ENCODE results near the gene VPS37D. TPM values are rescaled to one million over a fixed set of nuclear protein-coding genes. Genes with fewer than 3 reads are reported as not detected.

The VPS37D gene
- total RNA-seq, 1 experiment from 2014 or later = 0.85 TPM

DNA sequence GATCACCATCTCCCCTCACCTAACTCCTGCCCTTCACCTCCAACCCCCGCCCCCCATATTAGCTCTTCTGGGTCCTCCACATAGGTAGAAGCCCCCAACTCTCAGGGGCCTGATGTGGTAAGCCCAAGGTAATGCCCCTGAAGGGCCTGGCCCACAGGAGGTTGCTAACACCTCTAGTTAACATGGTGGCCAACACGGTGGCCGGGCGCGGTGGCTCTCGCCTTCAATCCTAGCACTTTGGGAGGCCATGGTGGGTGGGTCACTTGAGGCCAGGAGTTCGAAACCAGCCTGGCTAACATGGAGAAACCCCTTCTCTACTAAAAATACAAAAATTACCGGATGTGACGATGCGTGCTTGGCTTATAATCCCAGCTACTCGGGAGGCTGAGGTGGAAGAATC lies 42.4 kb upstream of the VPS37D start:
- no peak overlapping the region for H3K4me2 ChIP-seq (ENCODE audit: insufficient read depth, insufficient read length, low read length)
- no peak overlapping the region for H3K14ac ChIP-seq (ENCODE audit: insufficient read depth, low read length)
- no peak overlapping the region for H4K8ac ChIP-seq (replicated peaks; ENCODE audit: insufficient read length, low read depth, low read length)
- no peaks in the 10 kb centered on the region for H3K36me3 Mint-ChIP-seq (ENCODE audit: insufficient read depth in 1 of 3, low read depth in 3 of 3)
- H3K23ac ChIP-seq (ENCODE audit: insufficient read length, low read depth, low read length) = no peak overlapping the region
- peaks cover 15% of the 10 kb centered on the region for H3K23me2 ChIP-seq (ENCODE audit: insufficient read length, low read depth, low read length, poor library complexity, severe bottlenecking)
- H3K27ac Mint-ChIP-seq = peak overlapping the region in 1 of 3 experiments; percentile 76; a peak in 1 of 7 replicates
- no peaks in the 10 kb centered on the region for H3K9me3 ChIP-seq (ENCODE audit: control insufficient read depth, low read depth, low read length)
- TF ChIP-seq, protein P1, sequence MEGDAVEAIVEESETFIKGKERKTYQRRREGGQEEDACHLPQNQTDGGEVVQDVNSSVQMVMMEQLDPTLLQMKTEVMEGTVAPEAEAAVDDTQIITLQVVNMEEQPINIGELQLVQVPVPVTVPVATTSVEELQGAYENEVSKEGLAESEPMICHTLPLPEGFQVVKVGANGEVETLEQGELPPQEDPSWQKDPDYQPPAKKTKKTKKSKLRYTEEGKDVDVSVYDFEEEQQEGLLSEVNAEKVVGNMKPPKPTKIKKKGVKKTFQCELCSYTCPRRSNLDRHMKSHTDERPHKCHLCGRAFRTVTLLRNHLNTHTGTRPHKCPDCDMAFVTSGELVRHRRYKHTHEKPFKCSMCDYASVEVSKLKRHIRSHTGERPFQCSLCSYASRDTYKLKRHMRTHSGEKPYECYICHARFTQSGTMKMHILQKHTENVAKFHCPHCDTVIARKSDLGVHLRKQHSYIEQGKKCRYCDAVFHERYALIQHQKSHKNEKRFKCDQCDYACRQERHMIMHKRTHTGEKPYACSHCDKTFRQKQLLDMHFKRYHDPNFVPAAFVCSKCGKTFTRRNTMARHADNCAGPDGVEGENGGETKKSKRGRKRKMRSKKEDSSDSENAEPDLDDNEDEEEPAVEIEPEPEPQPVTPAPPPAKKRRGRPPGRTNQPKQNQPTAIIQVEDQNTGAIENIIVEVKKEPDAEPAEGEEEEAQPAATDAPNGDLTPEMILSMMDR (conservative IDR thresholded peaks at IDR 0.05) = no peak
- WGBS (ENCODE audit: extremely low coverage, insufficient read length, low lambda C conversion rate) = no CpG with 5 or more reads among the region's 11 CpGs
- no peaks in the 10 kb centered on the region for H4K20me1 ChIP-seq (ENCODE audit: control insufficient read depth, insufficient read depth, insufficient read length)
- no peaks in the 10 kb centered on the region for H3K79me1 ChIP-seq (ENCODE audit: insufficient read depth, low read depth, low read length, poor library complexity, severe bottlenecking)
- H3K27me3 Mint-ChIP-seq (ENCODE audit: low read depth) = peaks cover 63% of the 10 kb centered on the region
- no peaks in the 10 kb centered on the region; the same call in 1 of the 2 replicates for H3K4me1 ChIP-seq (ENCODE audit: insufficient read depth, low read length)
- H2AK5ac ChIP-seq (ENCODE audit: insufficient read length, low read length) = no peak overlapping the region
- H4K5ac ChIP-seq (ENCODE audit: insufficient read length, low read depth, low read length) = no peak overlapping the region
- no peaks in the 10 kb centered on the region for H3K79me2 ChIP-seq (ENCODE audit: insufficient read depth, low read length)
- H3K27ac ChIP-seq (ENCODE audit: insufficient read length, low read depth, low read length) = no peak overlapping the region
- H2AFZ ChIP-seq (ENCODE audit: low read length) = no peak overlapping the region
- H2BK15ac ChIP-seq (ENCODE audit: low read depth, low read length) = no peak overlapping the region
- no peak overlapping the region for H2BK20ac ChIP-seq (ENCODE audit: low read depth, low read length, poor library complexity, severe bottlenecking)
- no peaks in the 10 kb centered on the region for H3K9me3 Mint-ChIP-seq
- no peak overlapping the region for H3K9ac ChIP-seq (ENCODE audit: extremely low read depth, insufficient read length, low read length)
- H4K91ac ChIP-seq (ENCODE audit: insufficient read length, low read depth, low read length) = no peak overlapping the region
- DNase-seq = no peak
- H3K4me3 Mint-ChIP-seq = no peak overlapping the region; a peak in 1 of 5 replicates
- H3T11ph ChIP-seq (ENCODE audit: low read length) = no peak overlapping the region
- H2BK5ac ChIP-seq (ENCODE audit: insufficient read length, low read length) = no peak overlapping the region
- H3K4me1 Mint-ChIP-seq = peaks cover 2 to 29% of the 10 kb centered on the region in 2 experiments; a peak in 2 of 4 replicates
- H2BK12ac ChIP-seq (ENCODE audit: insufficient read length, low read depth, low read length) = no peak overlapping the region
- no peak overlapping the region for H3K4ac ChIP-seq (ENCODE audit: low read depth, low read length)
- no peak overlapping the region for H2BK120ac ChIP-seq (ENCODE audit: low read depth, low read length, poor library complexity, severe bottlenecking)
- H3K18ac ChIP-seq (ENCODE audit: insufficient read length, low read depth, low read length) = no peak overlapping the region
- H3K27me3 ChIP-seq (ENCODE audit: insufficient read depth, low read length) = no peaks in the 10 kb centered on the region
- H3K56ac ChIP-seq (ENCODE audit: insufficient read length, low read depth, low read length) = no peak overlapping the region

Measured in H9 (cell line).